K562 (cell line): ENCODE data around the gene TMEM163. TPM values are rescaled to one million over a fixed set of nuclear protein-coding genes. Genes with fewer than 3 reads are reported as not detected.

Source experiments
- ATAC-seq: fragments of 200-7000 bp; cut with Tn5 transposase; 3 replicates; pipeline ENCODE4 v1.9.1; 2020; ENCODE audit warnings: moderate library complexity
- BruUV-seq: library from RNA; stranded (reverse); fragments of 400-500 nt; replicated peaks from 2 replicates; lab custom pipeline; 2021; lab: Mats Ljungman, UMichigan
- CTCF ChIA-PET: fragments of 300-600 bp; formaldehyde crosslinking; extraction: SDS; loops from one replicate; lab custom pipeline; 2021; ENCODE audit warnings: low intra/inter-chr PET ratio; lab: Yijun Ruan, JAX
- POLR2A ChIA-PET: fragments of 300-600, 350-650 bp; sonication (Branson Sonifier 250); formaldehyde crosslinking; extraction: SDS; loops from one replicate; lab custom pipeline; 2021; ENCODE audit warnings: antibody characterized with exemption, inconsistent platforms; lab: Yijun Ruan, JAX
- DNase-seq, 4 experiments: peaks; one replicate each; pipeline versions ENCODE4 v3.0.0 to v3.0.0-alpha.2; 2011 to 2018; ENCODE audit warnings: low spot score in 3 of 4, mixed read lengths in 3 of 4; ENCODE audit errors: extremely low read depth in 1 of 4
- FAIRE-seq: peaks from 2 replicates; lab custom pipeline; 2011; peaks lifted over from hg19 to GRCh38; lab: Jason Lieb, UNC
- H2AFZ ChIP-seq: 2 replicates; pipeline ENCODE4 v1.6.0; 2011; ENCODE audit warnings: low read depth, low read length, control low read depth, inconsistent platforms
- H3K27ac ChIP-seq: fragments of 200-600 bp; 3 replicates; pipeline ENCODE4 v1.8.0; 2011; ENCODE audit warnings: low read depth, mild to moderate bottlenecking, control low read depth, inconsistent platforms, low read length, moderate library complexity, mixed read lengths; ENCODE audit errors: extremely low read depth
- H3K27me3 ChIP-seq, 2 experiments: fragments of 300-600 bp in 1 of 2; 2 replicates in 1 of 2; 3 replicates in 1 of 2; pipeline versions ENCODE4 v1.6.0 to v1.8.0; 2011; ENCODE audit warnings: inconsistent platforms in 2 of 2, low read length in 2 of 2, mild to moderate bottlenecking in 1 of 2, mixed read lengths in 1 of 2, moderate library complexity in 1 of 2; ENCODE audit not compliant: control insufficient read depth in 2 of 2, insufficient read depth in 2 of 2
- H3K36me3 ChIP-seq: fragments of 300-600 bp; 3 replicates; pipeline ENCODE4 v1.8.0; 2011; ENCODE audit warnings: mild to moderate bottlenecking, low read length, inconsistent platforms; ENCODE audit not compliant: control insufficient read depth, insufficient read depth
- H3K4me1 ChIP-seq, 2 experiments: fragments of 200-600 bp in 1 of 2; replicated peaks in 1 of 2; 2 replicates in 1 of 2; 3 replicates in 1 of 2; pipeline versions ENCODE4 v1.5.1 to v1.8.0; 2011; ENCODE audit warnings: inconsistent platforms in 2 of 2, low read length in 2 of 2, mild to moderate bottlenecking in 1 of 2, mixed read lengths in 1 of 2, moderate library complexity in 1 of 2; ENCODE audit not compliant: control insufficient read depth in 2 of 2, insufficient read depth in 2 of 2
- H3K4me2 ChIP-seq: 2 replicates; pipeline ENCODE4 v1.6.1; 2011; ENCODE audit warnings: low read length, control low read depth, inconsistent platforms, mixed read lengths; ENCODE audit not compliant: insufficient read depth
- H3K4me3 ChIP-seq: fragments of 200-600 bp; sonication (generic), shearing (Covaris generic); 2 replicates; pipeline ENCODE4 v1.5.1; 2016; ENCODE audit warnings: control low read depth, inconsistent platforms
- H3K79me2 ChIP-seq: fragments of 200-600 bp; 3 replicates; pipeline ENCODE4 v1.8.0; 2011; ENCODE audit warnings: low read length, inconsistent platforms; ENCODE audit not compliant: control insufficient read depth, insufficient read depth
- H3K9ac ChIP-seq, 2 experiments: 2 replicates each; pipeline versions ENCODE4 v1.6.0 to v1.6.1; 2011; ENCODE audit warnings: low read depth in 2 of 2, low read length in 2 of 2, control low read depth in 1 of 2, inconsistent platforms in 1 of 2, mild to moderate bottlenecking in 1 of 2, mixed read lengths in 1 of 2; ENCODE audit not compliant: insufficient read depth in 1 of 2
- H3K9me1 ChIP-seq: one replicate; pipeline ENCODE4 v1.6.0; 2011; ENCODE audit warnings: inconsistent platforms, mild to moderate bottlenecking, low read length, moderate library complexity; ENCODE audit not compliant: control insufficient read depth, insufficient read depth
- H3K9me3 ChIP-seq: replicated peaks from 2 replicates; pipeline ENCODE4 v1.5.1; 2011; ENCODE audit warnings: low read depth, low read length, inconsistent platforms; ENCODE audit not compliant: control insufficient read depth, insufficient read depth
- H4K20me1 ChIP-seq: replicated peaks from 2 replicates; pipeline ENCODE4 v1.6.1; 2011; ENCODE audit warnings: low read length, inconsistent platforms, mixed read lengths; ENCODE audit not compliant: control insufficient read depth, insufficient read depth
- CEBPB ChIP-seq: fragments of 450-650 bp; IDR thresholded peaks from 2 replicates; pipeline ENCODE4 v1.6.1; 2016; ENCODE audit warnings: missing genetic modification characterization, missing compliant biosample characterization
- CEBPG ChIP-seq, 3 experiments: fragments of 200-800 bp in 1 of 3; sonication (Bioruptor generic) in 1 of 3; sonication (generic) in 1 of 3; formaldehyde crosslinking in 1 of 3; IDR thresholded peaks in 2 of 3; conservative IDR thresholded peaks in 1 of 3; 2 replicates each; pipeline versions ENCODE4 v1.6.1 to v1.8.0; 2016 to 2022; ENCODE audit warnings: missing compliant biosample characterization in 2 of 3, missing genetic modification characterization in 2 of 3, mild to moderate bottlenecking in 1 of 3, missing genetic modification reagents in 1 of 3
- DDX20 ChIP-seq: fragments of 450-650 bp; IDR thresholded peaks from 2 replicates; pipeline ENCODE4 v1.6.1; 2016; ENCODE audit warnings: missing genetic modification characterization, low read depth, mild to moderate bottlenecking, missing compliant biosample characterization, moderate library complexity
- ERF ChIP-seq: fragments of 450-650 bp; formaldehyde crosslinking; IDR thresholded peaks from 2 replicates; pipeline ENCODE4 v1.4.0; 2020; ENCODE audit warnings: mild to moderate bottlenecking, mixed read lengths
- HMGN3 ChIP-seq: IDR thresholded peaks from 2 replicates; pipeline ENCODE4 v1.6.1; 2011; ENCODE audit warnings: borderline replicate concordance, low read depth, mild to moderate bottlenecking, mixed read lengths, low read length; ENCODE audit not compliant: insufficient read length; ENCODE audit errors: extremely low read depth
- PRPF4 ChIP-seq: fragments of 200-400 bp; formaldehyde crosslinking; IDR thresholded peaks from one replicate; pipeline ENCODE4 v1.6.1; 2017; ENCODE audit warnings: low read length, low read depth, mild to moderate bottlenecking; ENCODE audit not compliant: insufficient read depth, poor library complexity, severe bottlenecking
- THAP12 ChIP-seq: fragments of 250-450 bp; sonication (Bioruptor Pico); IDR thresholded peaks from 2 replicates; pipeline ENCODE4 v1.9.0; 2021; ENCODE audit warnings: mild to moderate bottlenecking, inconsistent platforms
- ZFP36 ChIP-seq: fragments of 150-350 bp; IDR thresholded peaks from 2 replicates; pipeline ENCODE4 v1.6.1; 2018; ENCODE audit warnings: low read length, low read depth; ENCODE audit not compliant: partially characterized antibody
- ZNF280A ChIP-seq: fragments of 450-650 bp; IDR thresholded peaks from 2 replicates; pipeline ENCODE4 v1.6.1; 2018; ENCODE audit warnings: mild to moderate bottlenecking, low read depth; ENCODE audit not compliant: partially characterized antibody
- WGBS: fragments of 100-300 bp; shearing (Covaris generic); methylation state at CpG from one replicate; pipeline ENCODE4 v1.1.6; 2016; ENCODE audit warnings: low coverage, mixed read lengths; ENCODE audit not compliant: insufficient coverage; ENCODE audit errors: missing lambda C conversion rate; 5-methylcytosine and 5-hydroxymethylcytosine counted together
- in situ Hi-C: fragments of 300-500 bp; cut with MboI; formaldehyde crosslinking; loops from 4 replicates; pipeline ENCODE4 v1.15.0; 2018; ENCODE audit warnings: inconsistent platforms, mixed read lengths
- intact Hi-C: fragments of 100-400 bp; cut with micrococcal nuclease; formaldehyde crosslinking; loops from 2 replicates; pipeline ENCODE4 v1.14.2; 2022
- polyA plus RNA-seq, 8 experiments: library from polyadenylated mRNA; depleted of rRNA in 4 of 8; stranded (reverse) in 5 of 8; unstranded in 3 of 8; fragments of >200 nt; fragmentation: Nextera tagmentation in 2 of 8; fragmentation: Illumina TruSeq in 1 of 8; extraction: Ambion mirVana in 2 of 8; extraction: Trizol in 1 of 8; gene quantifications; 2 replicates each; pipeline versions ENCODE4 v1.2.1 to v1.2.3, GENCODE V29; 2011 to 2014; ENCODE audit warnings: inconsistent platforms in 1 of 8, missing spikeins in 1 of 8
- total RNA-seq, 7 experiments: library from RNA; depleted of rRNA in 6 of 7; stranded (reverse); fragments of >200 nt in 6 of 7; fragmentation: Illumina TruSeq in 2 of 7; extraction: Trizol in 2 of 7; gene quantifications; 2 replicates each; pipeline versions ENCODE4 v1.2.1 to v1.2.3, GENCODE V29; 2011 to 2021; ENCODE audit warnings: low replicate concordance in 1 of 7

The TMEM163 gene
- total and polyA plus RNA-seq, 9 of the 15 experiments (the other 6 are each of a cell fraction or from before 2014, with no cell fraction given) = 0.04 to 0.68 (median 0.16) TPM; not detected in 3

GRCh38 chr2:134712736-134713135 lies 6.1 kb downstream of the TMEM163 start:
- BruUV-seq = no TSS peak
- no peak for ATAC-seq
- 0% methylated on average over 4 of the region's 4 CpGs for WGBS

GRCh38 chr2:134712299-134712698 lies 6.5 kb downstream of the TMEM163 start:
- Histone ChIP-seq H3K4me3 (no peak overlapping the region), H3K9ac (no peak overlapping the region), H3K27me3 (peaks cover 3 to 9% of the 10 kb centered on the region in 2 experiments; a peak in 2 of 5 replicates), H3K9me1 (no peaks in the 10 kb centered on the region), H4K20me1 (no peaks in the 10 kb centered on the region), H3K9me3 (no peaks in the 10 kb centered on the region), H3K79me2 (no peaks in the 10 kb centered on the region), H3K27ac (no peak overlapping the region), H2AFZ (no peak overlapping the region), H3K4me1 (peaks cover 0 to 2% of the 10 kb centered on the region in 2 experiments; a peak in 2 of 5 replicates), H3K4me2 (no peak overlapping the region), H3K36me3 (no peaks in the 10 kb centered on the region)
- intact Hi-C loops = no loop called here
- in situ Hi-C loops = no loop called here
- ChIA-PET POLR2A (interaction anchor here (0.5 kb wide), 1 partner anchor 219 kb away, joined by 3 read pairs; no protein-coding TSS in a partner anchor), CTCF (no interaction called here)
- no peak for ATAC-seq
- no peak for DNase-seq
- no peak for FAIRE-seq
- BruUV-seq = no TSS peak
- 0% methylated on average over 3 of the region's 3 CpGs for WGBS
- TF ChIP-seq PRPF4 (no peak), ZNF280A (no peak), DDX20 (tag) (no peak), THAP12 (CRISPR knock-in tag) (no peak), CEBPB (tag) (peak; percentile 34; the same call in 1 of the 2 replicates), ERF (CRISPR knock-in tag) (no peak), HMGN3 (no peak)

More at GRCh38 chr2:134712736-134713135, 6.1 kb downstream of the TMEM163 start:
- Histone ChIP-seq H3K9ac (no peak overlapping the region), H3K4me2 (no peak overlapping the region), H2AFZ (no peak overlapping the region), H3K79me2 (no peaks in the 10 kb centered on the region), H3K4me1 (no peaks in the 10 kb centered on the region), H4K20me1 (no peaks in the 10 kb centered on the region), H3K36me3 (no peaks in the 10 kb centered on the region), H3K4me3 (no peak overlapping the region), H3K27me3 (peaks cover 3 to 13% of the 10 kb centered on the region in 2 experiments; a peak in 3 of 5 replicates), H3K9me3 (no peaks in the 10 kb centered on the region), H3K27ac (no peak overlapping the region), H3K9me1 (no peaks in the 10 kb centered on the region)
- POLR2A ChIA-PET = interaction anchor here (0.5 to 0.7 kb wide), 2 partner anchors 48 to 218 kb away, joined by 3 read pairs; no protein-coding TSS in a partner anchor
- DNase-seq = no peak
- intact Hi-C loops (no loop called here), in situ Hi-C loops (no loop called here)
- no peak for FAIRE-seq
- CTCF ChIA-PET = no interaction called here
- no peak for TF ChIP-seq ZFP36
- no peak for TF ChIP-seq CEBPG (CRISPR knock-in tag; IDR thresholded peaks at IDR 0.05)
- TF ChIP-seq CEBPG (tag; conservative IDR thresholded peaks at IDR 0.05 in 1 of 2, IDR thresholded peaks at IDR 0.05 in 1 of 2) = 0 out of 4 replicates have a peak, but pooled peaks of 1 of the 2 experiments have one; percentile 0
